Measurements from ENCODE around the gene RNU1-2. TPM values are rescaled to one million over a fixed set of nuclear protein-coding genes. Genes with fewer than 3 reads are reported as not detected.
"Not testable (repeated sequence)": the region's sequence is repeated elsewhere in the genome, so short reads cannot be mapped to it uniquely, and the experiment has no call there.

RNU1-2 gene
- total RNA-seq, 2 experiments from 2014 or later = 3,257 to 3,430 TPM

DNA sequence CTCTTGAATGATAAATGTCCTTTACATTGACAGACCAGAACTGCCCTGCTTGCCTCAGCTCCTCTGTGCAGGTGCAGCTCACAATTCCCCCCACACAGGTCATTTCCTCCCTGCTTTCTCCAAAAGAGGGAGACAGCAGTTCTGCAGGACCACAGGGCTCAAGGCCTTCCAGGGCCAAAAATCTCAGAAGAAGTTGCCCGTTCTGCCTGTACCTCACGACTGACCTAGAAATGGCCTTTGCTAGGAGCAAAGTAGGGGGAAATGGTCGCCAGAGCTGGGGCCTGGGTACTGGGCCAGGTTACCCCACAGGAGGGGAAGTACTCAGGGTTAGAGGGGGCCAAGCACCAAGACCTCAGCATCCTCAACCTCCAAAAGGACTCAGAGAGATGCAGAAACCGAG is 11.1 kb downstream of the RNU1-2 start:
- POLR2A ChIA-PET = no interaction called here
- Mint-ChIP-seq H3K27ac (no peak overlapping the region), H3K4me3 (no peak overlapping the region), H3K9me3 (no peaks in the 10 kb centered on the region), H3K36me3 (no peaks in the 10 kb centered on the region), H3K27me3 (peaks cover 1% of the 10 kb centered on the region), H3K4me1 (peaks cover 24% of the 10 kb centered on the region)
- ATAC-seq (ENCODE audit: low read depth) = no peak
- DNase-seq = peak; percentile 26

DNA sequence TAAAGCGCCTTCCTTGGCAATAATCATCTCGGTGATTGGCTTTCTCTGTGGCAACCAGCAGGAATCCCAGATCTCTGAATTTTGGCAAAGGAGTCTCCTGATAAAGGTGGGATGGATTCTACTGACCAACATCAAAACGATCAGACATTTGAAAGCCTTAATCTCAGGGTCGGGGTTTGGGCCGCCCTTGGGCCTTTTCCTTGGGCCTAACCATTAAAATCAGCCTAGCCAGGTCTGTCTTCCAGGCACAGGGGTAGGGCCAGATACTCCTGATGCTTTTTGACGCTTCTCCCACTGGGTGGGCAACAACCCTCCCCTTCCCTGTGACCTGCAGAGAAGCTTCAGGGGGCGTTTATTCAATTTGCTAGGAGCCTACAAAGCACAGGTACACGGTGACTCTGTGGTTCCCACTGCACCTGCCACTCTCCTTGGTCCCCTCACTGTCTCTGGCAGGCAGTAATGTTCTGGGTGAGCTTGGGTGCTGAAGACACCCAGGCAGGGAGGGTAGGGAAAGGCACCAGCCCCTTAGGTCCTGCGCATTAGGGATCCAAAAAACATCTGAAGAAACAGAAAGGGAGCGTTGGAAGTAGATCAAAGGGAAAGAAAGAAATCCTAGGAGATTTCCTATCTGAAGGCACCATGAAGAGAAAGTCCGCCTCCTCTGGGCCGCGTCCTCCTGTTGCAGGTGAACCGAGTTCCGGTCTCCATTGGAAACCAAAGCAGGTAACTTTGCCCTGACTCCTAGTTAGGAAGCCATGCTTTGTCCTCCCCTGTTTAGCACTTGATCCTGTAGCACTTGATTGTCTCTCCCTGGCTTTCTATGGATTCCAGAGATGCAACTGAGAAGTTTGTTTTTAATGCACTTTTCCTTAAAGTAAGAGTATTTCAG is 12.3 kb downstream of the RNU1-2 start:
- Mint-ChIP-seq H3K4me1 (peaks cover 26% of the 10 kb centered on the region), H3K27ac (peak overlapping the region; percentile 44), H3K9me3 (no peaks in the 10 kb centered on the region), H3K36me3 (no peaks in the 10 kb centered on the region), H3K4me3 (no peak overlapping the region), H3K27me3 (peaks cover 2% of the 10 kb centered on the region)
- POLR2A ChIA-PET = no interaction called here
- ATAC-seq (ENCODE audit: low read depth) (no peak), DNase-seq (no peak)

DNA sequence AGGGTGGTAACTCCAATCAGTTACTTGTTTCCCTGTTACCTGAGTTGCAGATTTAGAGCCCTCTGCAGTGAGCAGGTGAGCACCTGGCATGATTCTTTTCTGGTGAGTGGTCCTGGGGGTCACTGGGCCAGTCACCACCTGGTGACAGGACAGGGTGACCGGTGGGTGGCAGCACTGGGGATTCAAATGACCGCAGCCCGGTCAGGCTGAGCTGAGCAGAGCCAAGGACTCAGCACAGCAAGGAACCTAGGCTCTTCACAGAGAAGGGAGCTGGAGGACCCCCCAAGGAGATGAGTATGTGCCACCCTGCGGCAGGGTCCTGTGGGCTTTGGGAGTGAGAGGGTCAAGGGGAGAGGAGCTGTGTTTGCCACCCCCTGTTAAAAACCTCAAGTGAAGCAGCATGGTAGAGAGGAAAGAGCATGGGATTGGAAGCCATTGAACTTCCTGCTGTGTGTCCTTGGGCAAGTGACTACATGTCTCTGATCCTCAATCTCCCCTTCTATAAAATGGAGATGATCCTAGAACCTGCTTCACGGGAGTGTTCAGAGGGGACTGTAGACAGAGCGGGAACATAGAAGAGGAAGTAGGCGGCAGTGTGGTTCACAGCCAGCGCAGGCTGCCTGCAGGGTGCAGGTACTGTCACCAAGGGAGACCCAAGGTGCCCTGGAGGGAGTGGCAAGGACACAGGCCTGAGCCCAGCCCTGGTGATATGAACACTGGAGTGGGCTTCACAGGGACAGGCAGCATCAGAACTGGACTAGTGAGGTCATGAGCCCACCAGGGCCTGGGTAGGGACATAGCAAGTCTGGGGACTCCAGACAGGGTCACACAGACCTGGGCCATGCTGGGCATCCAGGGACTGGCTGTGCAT is 16.3 kb downstream of the RNU1-2 start:
- ATAC-seq (ENCODE audit: low read depth); H3K9me3 Mint-ChIP-seq; POLR2A ChIA-PET; H3K36me3 Mint-ChIP-seq; H3K27ac Mint-ChIP-seq; H3K4me3 Mint-ChIP-seq; H3K27me3 Mint-ChIP-seq: not testable (repeated sequence)
- H3K4me1 Mint-ChIP-seq = peaks cover 34% of the 10 kb centered on the region
- peak; percentile 22 for DNase-seq

DNA sequence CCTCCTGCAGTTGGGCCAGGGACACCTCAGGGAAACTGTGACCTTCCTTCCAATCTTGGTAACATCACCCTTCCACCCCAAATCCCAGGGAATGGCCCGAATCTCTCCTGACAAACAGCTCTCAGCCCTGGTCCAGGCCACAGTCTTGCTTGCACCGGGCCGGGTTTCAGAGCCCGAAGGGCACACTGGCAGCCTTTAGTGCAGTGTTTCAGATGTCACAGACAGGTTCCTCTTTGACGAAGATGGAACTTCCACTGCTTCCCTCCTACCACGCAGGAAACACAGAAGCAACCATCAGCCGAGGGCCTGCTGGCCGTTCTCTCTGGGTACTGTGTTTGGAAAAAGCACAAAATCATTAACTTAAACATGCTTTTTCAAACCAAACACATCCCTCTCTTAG is 17.0 kb downstream of the RNU1-2 start:
- H3K4me1 Mint-ChIP-seq = peaks cover 32% of the 10 kb centered on the region
- not testable (repeated sequence) for H3K27ac Mint-ChIP-seq; H3K27me3 Mint-ChIP-seq; H3K9me3 Mint-ChIP-seq; H3K36me3 Mint-ChIP-seq; H3K4me3 Mint-ChIP-seq; DNase-seq; ATAC-seq (ENCODE audit: low read depth)
- POLR2A ChIA-PET = interaction anchor here (3.5 kb wide), 1 partner anchor 8 kb away, joined by 42 read pairs; no protein-coding TSS in a partner anchor

DNA sequence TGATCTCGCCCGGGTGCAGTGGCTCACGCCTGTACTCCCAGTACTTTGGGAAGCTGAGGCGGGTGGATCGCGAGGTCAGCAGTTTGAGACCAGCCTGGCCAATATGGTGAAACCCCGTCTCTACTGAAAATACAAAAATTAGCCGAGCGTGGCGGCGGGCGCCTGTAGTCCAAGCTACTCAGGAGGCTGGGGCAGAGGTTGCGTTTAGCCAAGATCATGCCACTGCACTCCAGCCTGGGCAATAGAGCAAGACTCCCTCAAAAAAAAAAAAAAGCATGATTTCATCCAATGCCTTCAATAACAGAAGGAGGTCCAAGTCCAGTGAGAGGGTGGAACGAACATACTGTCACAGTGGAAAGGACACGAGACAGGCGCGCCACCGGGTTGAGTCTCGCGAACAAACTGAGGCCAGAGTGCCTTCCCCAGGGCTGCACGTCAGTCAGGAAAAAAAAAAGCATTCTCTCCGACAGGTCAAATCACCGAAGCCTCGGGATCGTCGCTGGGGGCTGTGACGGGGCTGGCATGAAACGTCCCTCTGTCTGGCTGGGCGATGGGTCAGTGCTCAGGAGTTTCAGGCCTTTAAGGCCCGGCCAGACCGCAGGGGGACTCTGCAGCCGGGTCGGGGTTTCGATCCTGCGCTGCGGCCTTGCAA is 17.5 kb downstream of the RNU1-2 start:
- H3K27ac Mint-ChIP-seq = peak overlapping the region; percentile 68
- ATAC-seq (ENCODE audit: low read depth) = no peak
- no peaks in the 10 kb centered on the region for H3K36me3 Mint-ChIP-seq
- peaks cover 2% of the 10 kb centered on the region for H3K27me3 Mint-ChIP-seq
- no peak for DNase-seq
- H3K4me3 Mint-ChIP-seq = peak overlapping the region; percentile 77
- H3K9me3 Mint-ChIP-seq = no peaks in the 10 kb centered on the region
- H3K4me1 Mint-ChIP-seq = peaks cover 29% of the 10 kb centered on the region
- POLR2A ChIA-PET = interaction anchor here (3.5 kb wide), 1 partner anchor 9 kb away, joined by 42 read pairs; no protein-coding TSS in a partner anchor

DNA sequence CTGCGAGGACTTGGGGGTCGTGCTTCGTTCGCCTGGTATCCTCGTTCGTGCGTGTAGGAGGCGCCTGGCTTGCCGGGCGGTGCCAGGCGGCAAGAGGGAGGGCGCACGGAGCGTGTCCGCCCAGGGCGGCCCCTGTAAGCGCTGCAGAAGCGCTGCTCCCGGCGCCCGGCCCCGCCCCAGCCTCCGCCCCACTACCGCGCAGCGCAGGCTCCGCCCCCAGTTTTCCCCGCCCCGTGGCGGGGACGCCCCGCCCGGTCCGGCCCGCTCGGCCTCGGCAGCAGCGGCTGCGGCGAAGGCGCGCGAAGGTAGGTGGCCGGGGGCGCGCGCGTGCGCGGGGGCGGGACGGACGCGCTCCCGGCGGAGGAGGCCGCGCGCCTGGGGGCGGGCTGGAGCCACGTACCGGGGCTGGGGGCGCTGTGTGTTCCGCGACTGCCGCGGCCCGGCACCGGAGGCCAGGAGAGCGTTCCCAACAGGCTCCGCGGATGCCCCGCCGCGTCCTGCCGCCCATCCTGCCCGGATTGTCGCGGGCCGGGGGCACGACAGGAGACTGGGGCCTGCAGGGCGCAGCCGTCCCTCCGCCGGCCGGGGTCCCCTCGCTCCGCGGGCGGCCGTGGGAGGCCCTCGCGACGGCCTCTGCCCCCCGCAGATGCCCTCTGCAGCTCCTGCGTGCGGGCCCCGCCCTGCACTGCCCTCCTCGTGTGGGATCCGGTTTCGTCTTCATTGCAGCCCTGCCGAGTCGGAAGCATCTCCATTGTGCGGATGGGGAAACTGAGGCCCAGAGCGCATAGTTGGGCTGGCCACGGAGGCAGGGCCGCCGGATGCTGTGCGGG is 18.3 kb downstream of the RNU1-2 start:
- peak; percentile 98 for DNase-seq
- peak; percentile 95 for ATAC-seq (ENCODE audit: low read depth)
- Mint-ChIP-seq H3K4me3 (peak overlapping the region; percentile 91), H3K9me3 (no peaks in the 10 kb centered on the region), H3K36me3 (no peaks in the 10 kb centered on the region), H3K4me1 (peaks cover 29% of the 10 kb centered on the region), H3K27ac (peak overlapping the region; percentile 86), H3K27me3 (peaks cover 2% of the 10 kb centered on the region)
- POLR2A ChIA-PET = interaction anchor here (0.6 to 3.5 kb wide), 2 partner anchors 9 to 12 kb away, joined by 4 to 42 read pairs; no protein-coding TSS in a partner anchor

DNA sequence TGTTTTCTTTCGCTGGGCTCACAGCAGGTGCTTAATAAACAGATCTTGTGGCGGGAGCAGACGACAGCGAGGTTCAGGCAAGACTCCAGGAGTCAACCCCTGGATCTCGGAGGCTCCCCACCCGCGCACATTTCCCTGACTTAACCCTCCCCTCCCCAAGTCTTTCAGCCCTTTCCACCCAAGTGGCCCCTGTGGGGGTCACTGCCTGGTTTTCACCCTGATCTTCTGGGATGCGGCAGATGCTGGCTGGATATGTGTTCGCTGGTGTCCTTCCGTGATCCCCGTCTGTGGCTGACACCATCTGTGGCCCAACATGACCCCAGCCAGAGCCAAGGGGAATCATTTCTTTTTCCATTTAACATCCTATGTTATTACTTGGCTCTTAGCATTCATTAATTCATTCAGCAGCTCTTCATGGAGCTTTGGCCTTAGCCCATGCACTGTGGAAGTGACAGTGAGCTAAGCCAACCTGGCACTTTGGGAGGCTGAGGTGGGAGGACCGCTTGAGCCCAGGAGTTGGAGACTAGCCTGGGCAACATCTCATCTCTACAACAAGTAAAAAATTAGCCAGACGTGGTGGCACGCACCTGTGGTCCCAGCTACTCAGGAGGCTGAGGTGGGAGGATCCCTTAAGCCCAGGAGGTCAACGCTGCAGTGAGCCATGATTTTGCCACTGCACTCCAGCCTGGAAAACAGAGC is 19.3 kb downstream of the RNU1-2 start:
- H3K36me3 Mint-ChIP-seq; ATAC-seq (ENCODE audit: low read depth); H3K27me3 Mint-ChIP-seq; H3K9me3 Mint-ChIP-seq; DNase-seq: not testable (repeated sequence)
- peak overlapping the region; percentile 66 for H3K27ac Mint-ChIP-seq
- peak overlapping the region; percentile 91 for H3K4me3 Mint-ChIP-seq
- POLR2A ChIA-PET = interaction anchor here (0.6 to 3.5 kb wide), 3 partner anchors 11 to 951 kb away, joined by 3 to 42 read pairs (median 4); no protein-coding TSS in a partner anchor
- H3K4me1 Mint-ChIP-seq = peaks cover 28% of the 10 kb centered on the region

DNA sequence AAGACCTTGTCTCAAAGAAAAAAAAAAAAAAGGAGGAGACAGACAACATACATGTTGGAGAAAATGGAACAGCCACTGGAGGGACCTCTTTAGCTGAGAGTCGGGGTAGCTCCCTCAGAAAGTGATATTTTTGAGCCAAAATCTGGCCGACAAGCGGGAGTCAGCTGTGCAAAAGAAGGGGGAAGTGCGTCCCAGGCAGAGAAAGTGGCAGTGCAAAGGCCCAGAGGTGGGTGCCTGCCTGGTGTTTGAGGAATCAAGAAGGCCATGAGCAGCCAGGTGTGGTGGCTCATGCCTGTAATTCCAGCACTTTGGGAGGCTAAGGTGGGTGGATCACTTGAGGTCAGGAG is 19.8 kb downstream of the RNU1-2 start:
- Mint-ChIP-seq H3K4me3 (peak overlapping the region; percentile 91), H3K27me3 (peaks cover 2% of the 10 kb centered on the region), H3K27ac (peak overlapping the region; percentile 66), H3K9me3 (no peaks in the 10 kb centered on the region), H3K36me3 (no peaks in the 10 kb centered on the region), H3K4me1 (peaks cover 28% of the 10 kb centered on the region)
- POLR2A ChIA-PET = interaction anchor here (0.7 to 3.5 kb wide), 2 partner anchors 11 to 952 kb away, joined by 3 to 42 read pairs; no protein-coding TSS in a partner anchor
- DNase-seq (no peak), ATAC-seq (ENCODE audit: low read depth) (no peak)

DNA sequence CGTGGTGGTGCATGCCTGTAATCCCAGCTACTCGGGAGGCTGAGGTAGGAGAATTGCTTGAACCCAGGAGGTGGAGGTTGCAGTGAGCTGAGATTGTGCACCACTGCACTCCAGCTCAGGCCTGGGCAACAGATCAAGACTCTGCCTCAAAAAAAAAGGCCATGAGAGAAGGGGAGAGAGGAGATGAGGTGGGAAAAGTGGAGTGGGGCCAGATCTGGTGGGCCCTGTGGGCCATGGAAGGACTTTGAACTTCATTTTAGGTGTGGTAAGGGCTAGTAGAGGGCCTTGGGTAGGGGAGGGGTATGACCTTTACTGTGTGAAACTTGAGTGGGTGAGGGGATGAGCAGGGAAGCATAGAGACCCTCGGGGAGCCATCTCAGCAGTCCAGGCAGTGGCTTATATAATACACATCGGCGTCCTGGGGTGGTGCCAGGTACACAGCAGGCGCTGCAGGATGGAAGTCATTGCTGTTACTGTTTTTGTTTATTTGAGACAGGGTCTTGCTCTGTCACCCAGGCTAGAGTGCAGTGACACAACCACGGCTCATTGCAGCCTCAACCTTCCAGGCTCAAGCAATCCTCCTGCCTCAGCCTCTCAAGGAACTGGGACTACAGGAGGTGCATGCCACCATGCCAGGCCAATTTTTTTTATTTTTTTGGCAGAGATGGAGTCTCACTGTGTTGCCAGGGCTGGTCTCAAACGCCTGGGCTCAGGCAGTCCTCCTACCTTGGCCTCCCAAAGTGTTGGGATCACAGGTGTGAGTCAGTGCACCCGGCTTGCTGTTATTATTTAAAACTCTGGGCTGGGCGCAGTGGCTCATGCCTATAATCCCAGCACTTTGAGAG is 20.5 kb downstream of the RNU1-2 start:
- H3K27me3 Mint-ChIP-seq; H3K9me3 Mint-ChIP-seq; H3K4me3 Mint-ChIP-seq; ATAC-seq (ENCODE audit: low read depth); H3K36me3 Mint-ChIP-seq; DNase-seq: not testable (repeated sequence)
- peak overlapping the region; percentile 23 for H3K27ac Mint-ChIP-seq
- POLR2A ChIA-PET = interaction anchor here (0.7 to 3.5 kb wide), 2 partner anchors 12 to 952 kb away, joined by 3 to 42 read pairs; no protein-coding TSS in a partner anchor
- H3K4me1 Mint-ChIP-seq = peaks cover 28% of the 10 kb centered on the region

DNA sequence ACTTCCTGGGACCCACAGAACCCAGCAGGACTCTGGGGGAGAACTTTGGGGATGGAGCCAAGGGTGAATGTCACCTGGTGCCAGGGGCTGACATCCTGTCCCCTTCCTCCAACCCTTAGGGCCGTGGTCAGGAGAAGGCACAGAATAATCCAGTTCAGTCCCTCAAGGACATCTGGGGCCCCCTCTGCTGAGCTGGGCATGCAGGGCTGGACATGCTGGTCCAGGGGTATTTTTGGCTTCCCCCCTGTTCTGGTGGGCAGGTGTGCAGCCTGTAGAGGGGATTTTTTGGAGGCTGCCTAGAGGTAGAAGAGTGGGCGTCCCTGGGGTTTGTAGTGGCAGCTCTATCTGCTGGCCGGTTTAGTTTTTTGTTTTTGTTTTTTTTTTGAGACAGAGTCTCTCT is 22.6 kb downstream of the RNU1-2 start:
- Mint-ChIP-seq H3K4me1 (peaks cover 33% of the 10 kb centered on the region), H3K9me3 (no peaks in the 10 kb centered on the region), H3K27ac (no peak overlapping the region), H3K4me3 (no peak overlapping the region), H3K36me3 (peaks cover under 1% of the 10 kb centered on the region), H3K27me3 (no peaks in the 10 kb centered on the region)
- DNase-seq = no peak
- POLR2A ChIA-PET = interaction anchor here (1.5 kb wide), 1 partner anchor 13 kb away, joined by 5 read pairs; no protein-coding TSS in a partner anchor
- ATAC-seq (ENCODE audit: low read depth) = no peak

DNA sequence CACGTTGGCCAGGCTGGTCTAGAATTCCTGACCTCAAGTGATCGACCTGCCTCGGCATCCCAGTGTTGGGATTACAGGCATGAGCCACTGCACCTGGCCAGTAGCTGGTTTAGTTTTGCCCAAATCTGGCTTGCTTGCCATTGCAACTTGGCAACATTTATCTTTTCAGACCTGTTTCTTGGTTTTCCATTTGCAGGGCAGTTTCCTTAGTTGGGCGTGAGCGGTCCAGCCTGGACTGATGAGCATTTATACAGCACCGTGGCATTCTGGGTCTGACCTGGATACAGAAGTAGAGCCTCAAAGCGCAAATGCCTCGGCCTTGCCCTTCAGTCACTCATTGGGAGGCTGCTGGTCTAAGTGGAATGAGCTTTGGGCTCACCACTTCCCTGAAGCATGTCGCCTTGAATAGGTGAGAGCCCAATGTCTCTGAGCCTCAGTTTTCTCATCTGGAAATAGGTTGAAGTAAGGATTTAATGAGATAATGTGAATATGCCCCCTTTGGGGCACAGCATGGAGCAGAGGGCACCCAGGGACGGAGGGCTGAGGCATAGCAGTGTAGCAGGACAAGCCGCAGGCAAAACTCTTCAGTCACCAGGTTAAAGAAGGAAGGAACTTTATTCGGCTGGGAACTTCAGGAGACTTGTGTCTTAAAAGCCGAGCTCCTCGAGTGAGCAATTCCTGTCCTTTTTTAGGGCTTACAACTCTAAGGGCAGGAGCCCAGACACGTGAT is 23.3 kb downstream of the RNU1-2 start:
- H3K36me3 Mint-ChIP-seq; H3K4me3 Mint-ChIP-seq; ATAC-seq (ENCODE audit: low read depth); DNase-seq; H3K27me3 Mint-ChIP-seq; H3K9me3 Mint-ChIP-seq: not testable (repeated sequence)
- Mint-ChIP-seq H3K27ac (peak overlapping the region; percentile 2), H3K4me1 (peaks cover 30% of the 10 kb centered on the region)
- POLR2A ChIA-PET = interaction anchor here (1.5 to 1.8 kb wide), 2 partner anchors 14 kb away, joined by 5 to 6 read pairs; no protein-coding TSS in a partner anchor

Data from activated naive CD8-positive, alpha-beta T cell treated with anti-CD3 and anti-CD28 coated beads, Interleukin-2, amount 10 ng/mL, durations not matched to agents 7 days and 5 days (primary cell).